GM13976 (cell line): Measurements from ENCODE around the gene ABCC2.

Experiments
- DNase-seq: peaks from one replicate; pipeline ENCODE4 v3.0.0; 2012; ENCODE audit warnings: low spot score
- in situ Hi-C: fragments of 300-500 bp; cut with MboI; formaldehyde crosslinking; loops from one replicate; pipeline ENCODE4 v1.12.0; 2022; ENCODE audit warnings: low sequenced_read_pairs, mixed read lengths, inconsistent platforms; ENCODE audit not compliant: unreplicated experiment
- TF ChIP-seq, protein P1 (sequence below): IDR thresholded peaks from 2 replicates; pipeline ENCODE4 v1.5.1; 2012; ENCODE audit warnings: borderline replicate concordance, mild to moderate bottlenecking; ENCODE audit not compliant: insufficient read depth; ENCODE audit errors: extremely low read depth, missing control alignments, control extremely low read depth

The ABCC2 gene

DNA sequence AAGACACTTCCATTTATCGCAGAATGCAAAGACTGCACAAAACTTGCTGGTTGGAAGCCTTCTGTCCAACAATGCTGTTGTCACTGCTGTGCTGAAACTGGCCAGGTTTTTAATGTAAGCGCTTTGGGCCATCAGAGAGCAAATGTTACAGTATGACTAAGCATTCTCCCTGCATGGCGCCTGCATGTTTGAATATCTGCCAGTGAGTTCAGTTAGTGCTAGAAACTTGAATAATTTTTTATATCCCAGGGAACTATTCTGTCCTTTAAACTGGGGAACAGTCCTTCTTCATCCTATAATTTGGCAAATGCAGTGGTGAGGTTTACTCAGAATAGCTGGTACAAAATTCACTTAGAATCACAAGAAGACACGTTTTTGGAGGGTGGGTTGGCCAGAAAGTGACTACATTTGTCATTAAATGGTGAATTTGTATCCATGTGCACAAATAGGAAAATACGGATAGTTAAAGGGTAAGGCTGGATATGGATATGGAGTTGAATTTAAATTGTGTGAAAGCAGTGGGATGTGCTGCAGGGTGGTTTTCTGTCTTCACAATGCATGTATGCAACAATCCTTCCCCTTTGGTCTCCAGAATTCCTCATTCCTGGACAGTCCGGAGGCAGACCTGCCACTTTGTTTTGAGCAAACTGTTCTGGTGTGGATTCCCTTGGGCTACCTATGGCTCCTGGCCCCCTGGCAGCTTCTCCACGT lies 1.7 kb downstream of the ABCC2 start:
- TF ChIP-seq, protein P1, sequence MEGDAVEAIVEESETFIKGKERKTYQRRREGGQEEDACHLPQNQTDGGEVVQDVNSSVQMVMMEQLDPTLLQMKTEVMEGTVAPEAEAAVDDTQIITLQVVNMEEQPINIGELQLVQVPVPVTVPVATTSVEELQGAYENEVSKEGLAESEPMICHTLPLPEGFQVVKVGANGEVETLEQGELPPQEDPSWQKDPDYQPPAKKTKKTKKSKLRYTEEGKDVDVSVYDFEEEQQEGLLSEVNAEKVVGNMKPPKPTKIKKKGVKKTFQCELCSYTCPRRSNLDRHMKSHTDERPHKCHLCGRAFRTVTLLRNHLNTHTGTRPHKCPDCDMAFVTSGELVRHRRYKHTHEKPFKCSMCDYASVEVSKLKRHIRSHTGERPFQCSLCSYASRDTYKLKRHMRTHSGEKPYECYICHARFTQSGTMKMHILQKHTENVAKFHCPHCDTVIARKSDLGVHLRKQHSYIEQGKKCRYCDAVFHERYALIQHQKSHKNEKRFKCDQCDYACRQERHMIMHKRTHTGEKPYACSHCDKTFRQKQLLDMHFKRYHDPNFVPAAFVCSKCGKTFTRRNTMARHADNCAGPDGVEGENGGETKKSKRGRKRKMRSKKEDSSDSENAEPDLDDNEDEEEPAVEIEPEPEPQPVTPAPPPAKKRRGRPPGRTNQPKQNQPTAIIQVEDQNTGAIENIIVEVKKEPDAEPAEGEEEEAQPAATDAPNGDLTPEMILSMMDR = no peak
- in situ Hi-C loops = no loop called here
- DNase-seq = no peak

GRCh38 chr10:99784727-99785441 lies 2.4 kb downstream of the ABCC2 start:
- no peak for DNase-seq
- in situ Hi-C loops = no loop called here
- TF ChIP-seq, protein P1 = no peak

DNA sequence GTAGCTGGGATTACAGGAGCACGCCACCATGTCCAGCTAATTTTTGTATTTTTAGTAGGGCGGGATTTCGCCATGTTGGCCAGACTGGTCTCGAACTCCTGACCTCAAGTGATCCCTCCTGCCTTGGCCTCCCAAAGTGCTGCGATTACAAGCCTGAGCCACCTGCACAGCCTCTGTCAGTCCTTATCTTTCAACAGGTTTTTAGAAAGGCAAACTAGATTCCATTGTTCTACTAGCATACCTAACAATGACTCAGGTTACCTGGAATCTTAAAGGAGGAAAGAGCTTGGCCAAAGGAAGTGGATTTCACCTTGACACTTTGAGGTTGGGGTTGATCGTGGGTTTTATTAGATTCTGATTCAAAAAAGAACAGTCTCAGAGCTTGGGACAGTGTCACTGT lies 3.2 kb downstream of the ABCC2 start:
- TF ChIP-seq, protein P1 = no peak
- DNase-seq = no peak
- in situ Hi-C loops = no loop called here

DNA sequence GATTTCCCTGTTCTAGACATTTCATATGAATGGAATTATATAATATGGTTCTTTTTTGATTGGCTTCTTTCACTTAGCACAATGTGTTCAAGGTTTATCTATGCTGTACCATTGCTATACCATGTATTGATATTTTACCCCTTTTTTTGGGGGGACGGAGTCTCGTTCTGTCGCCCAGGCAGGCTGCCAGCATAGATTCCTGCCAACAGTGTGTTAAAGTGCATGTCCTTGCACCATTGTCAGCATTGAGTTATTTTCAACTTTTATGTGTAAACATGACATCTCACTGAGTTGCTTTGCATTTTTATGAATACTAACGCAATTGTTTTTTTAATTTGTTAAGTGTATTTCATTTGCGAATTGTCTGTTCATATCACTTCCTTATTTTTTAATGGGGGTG lies 4.9 kb downstream of the ABCC2 start:
- in situ Hi-C loops = no loop called here
- no peak for DNase-seq
- TF ChIP-seq, protein P1 = no peak

- in situ Hi-C loops = no loop called here
- DNase-seq = no peak
- TF ChIP-seq, protein P1 = no peak
Measured at GRCh38 chr10:99787782-99788445, 5.5 kb downstream of the ABCC2 start.

DNA sequence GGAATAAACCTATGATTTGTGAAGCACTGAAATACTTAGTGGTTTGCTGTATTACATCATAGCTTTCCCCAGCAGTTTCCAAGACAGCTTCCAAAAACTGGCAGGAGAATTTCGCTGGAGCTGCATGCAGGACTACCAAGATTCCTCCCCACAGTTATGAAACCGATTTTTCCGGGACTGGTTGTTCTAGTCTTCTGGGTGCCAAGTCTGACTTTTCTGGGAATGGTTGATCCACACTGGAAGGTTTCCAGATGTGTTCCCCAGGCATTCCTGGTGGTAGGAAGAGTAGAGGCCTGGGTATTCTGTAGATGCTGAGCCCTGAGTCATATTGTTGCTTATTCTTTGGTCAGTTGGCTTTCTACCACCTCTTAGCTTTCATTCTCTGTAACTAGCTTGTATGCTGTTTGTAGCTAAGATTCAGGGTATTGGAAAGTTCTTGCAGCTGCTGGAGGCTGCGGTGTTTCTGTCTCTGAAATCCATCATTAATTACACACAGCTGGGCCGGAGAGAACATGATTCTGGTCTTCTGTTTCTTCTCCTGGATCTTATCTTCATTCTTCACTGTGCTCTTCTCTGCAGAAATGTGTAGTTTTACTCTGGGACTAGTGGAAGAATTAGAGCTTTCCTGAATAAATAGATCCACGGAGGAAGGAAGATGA lies 6.3 kb downstream of the ABCC2 start:
- no peak for DNase-seq

More for the DNA sequence above, 6.3 kb downstream of the ABCC2 start:
- TF ChIP-seq, protein P1 = no peak
- in situ Hi-C loops = no loop called here
